Muscle layer of colon (tissue), 2 donors: ENCODE measurements around the gene LDLRAD4.
"Not testable (repeated sequence)": the region's sequence is repeated elsewhere in the genome, so short reads cannot be mapped to it uniquely, and the experiment has no call there.

ENCODE experiments used
- H3K27ac ChIP-seq: one replicate; pipeline ENCODE4 v1.7.0; 2013; ENCODE audit warnings: low read depth, mild to moderate bottlenecking, low read length, moderate library complexity
- H3K27me3 ChIP-seq, 2 donors: one replicate each; pipeline ENCODE4 v1.7.0; 2013; ENCODE audit warnings: low read length in 2 of 2, mild to moderate bottlenecking in 2 of 2; ENCODE audit not compliant: insufficient read depth in 2 of 2, control insufficient read depth in 1 of 2
- H3K36me3 ChIP-seq: one replicate; pipeline ENCODE4 v1.7.0; 2013; ENCODE audit warnings: mild to moderate bottlenecking, low read length; ENCODE audit not compliant: insufficient read depth
- H3K4me1 ChIP-seq: one replicate; pipeline ENCODE4 v1.7.0; 2013; ENCODE audit warnings: mild to moderate bottlenecking, low read length; ENCODE audit not compliant: insufficient read depth
- H3K4me3 ChIP-seq, 2 donors: one replicate each; pipeline ENCODE4 v1.7.0; 2013; ENCODE audit warnings: low read length in 2 of 2, low read depth in 1 of 2, mild to moderate bottlenecking in 1 of 2, moderate library complexity in 1 of 2
- H3K9ac ChIP-seq: one replicate; pipeline ENCODE4 v1.7.0; 2013; ENCODE audit warnings: low read length
- H3K9me3 ChIP-seq: one replicate; pipeline ENCODE4 v1.7.0; 2013; ENCODE audit warnings: mild to moderate bottlenecking, low read length
- donor health status: abdominal sarcoma.
- donor health status: Adenocarcinoma of cecum.

Gene LDLRAD4

DNA sequence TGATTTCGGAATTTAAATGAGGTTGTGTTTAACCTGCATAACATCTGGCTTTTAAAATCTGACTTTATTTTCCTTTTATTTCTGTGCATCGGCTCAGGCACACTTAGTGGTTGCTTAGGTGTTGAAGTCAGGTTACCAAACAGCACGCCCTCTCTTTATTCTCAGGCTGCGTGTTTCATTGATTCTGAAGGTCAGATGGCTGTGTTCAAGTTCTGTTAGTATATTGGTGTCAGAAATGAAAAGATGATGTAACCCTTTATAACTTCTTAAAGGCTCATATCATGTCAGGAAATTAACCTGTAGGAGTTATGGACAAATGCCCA lies 246.5 kb downstream of the LDLRAD4 start:
- H3K27ac ChIP-seq = no peak overlapping the region
- peaks cover 4% of the 10 kb centered on the region for H3K4me1 ChIP-seq
- H3K36me3 ChIP-seq = no peaks in the 10 kb centered on the region
- H3K9ac ChIP-seq = no peak overlapping the region
- H3K27me3 ChIP-seq = no peaks in the 10 kb centered on the region
- no peak overlapping the region for H3K4me3 ChIP-seq
- H3K9me3 ChIP-seq = no peaks in the 10 kb centered on the region

GRCh38 chr18:13465476-13465875 lies 246.9 kb downstream of the LDLRAD4 start:
- H3K4me1 ChIP-seq = peaks cover 4% of the 10 kb centered on the region
- H3K27ac ChIP-seq = no peak overlapping the region

GRCh38 chr18:13470516-13471197 lies 252.1 kb downstream of the LDLRAD4 start:
- H3K36me3 ChIP-seq = no peaks in the 10 kb centered on the region
- H3K27me3 ChIP-seq = no peaks in the 10 kb centered on the region
- H3K27ac ChIP-seq = no peak overlapping the region
- peaks cover 14% of the 10 kb centered on the region for H3K4me1 ChIP-seq
- no peak overlapping the region for H3K9ac ChIP-seq
- H3K4me3 ChIP-seq = no peak overlapping the region
- no peaks in the 10 kb centered on the region for H3K9me3 ChIP-seq

More at GRCh38 chr18:13465476-13465875, 246.9 kb downstream of the LDLRAD4 start:
- Histone ChIP-seq H3K4me3 (no peak overlapping the region), H3K9ac (no peak overlapping the region), H3K36me3 (no peaks in the 10 kb centered on the region), H3K9me3 (no peaks in the 10 kb centered on the region), H3K27me3 (no peaks in the 10 kb centered on the region)

- H3K4me1 ChIP-seq = peaks cover 14% of the 10 kb centered on the region
- no peak overlapping the region for H3K9ac ChIP-seq
- H3K27me3 ChIP-seq = no peaks in the 10 kb centered on the region
- H3K4me3 ChIP-seq = no peak overlapping the region
- no peaks in the 10 kb centered on the region for H3K9me3 ChIP-seq
- no peaks in the 10 kb centered on the region for H3K36me3 ChIP-seq
- H3K27ac ChIP-seq = no peak overlapping the region
These were observed 252.8 kb downstream of the LDLRAD4 start for GRCh38 chr18:13471198-13471845.

DNA sequence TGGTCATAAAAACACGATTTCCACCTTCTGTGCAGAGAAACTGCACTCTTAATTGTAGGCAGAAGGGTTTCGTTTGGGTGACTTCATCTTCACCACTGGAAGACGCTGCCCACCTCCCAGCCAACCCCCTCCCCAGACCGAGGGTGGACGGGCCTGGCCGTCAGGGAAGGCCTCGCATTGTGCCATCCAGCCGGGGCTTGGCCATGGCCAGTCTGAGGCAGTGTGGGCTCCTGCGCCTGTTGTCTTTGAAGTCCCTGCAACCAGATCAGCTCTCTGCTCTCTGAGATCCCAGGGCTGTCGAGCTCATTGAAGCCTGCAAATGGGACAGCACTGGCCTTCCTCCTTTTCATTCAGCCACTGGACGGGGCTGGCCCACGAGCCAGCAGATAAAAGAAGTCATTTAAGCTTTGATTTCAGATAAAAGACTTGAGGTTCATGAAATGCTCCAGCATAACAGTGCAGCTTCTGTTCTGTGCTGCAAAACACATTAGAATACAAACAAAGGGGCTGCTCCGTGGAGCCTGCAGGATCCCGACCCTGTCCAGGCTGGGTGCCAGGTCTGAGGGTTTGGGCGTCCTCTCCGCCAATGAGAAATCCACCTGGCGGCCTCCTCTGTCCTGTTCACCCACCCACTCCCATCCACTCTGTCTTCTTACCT lies 253.5 kb downstream of the LDLRAD4 start:
- Histone ChIP-seq H3K4me3 (no peak overlapping the region), H3K4me1 (peaks cover 14% of the 10 kb centered on the region), H3K36me3 (no peaks in the 10 kb centered on the region), H3K27me3 (no peaks in the 10 kb centered on the region), H3K9me3 (no peaks in the 10 kb centered on the region), H3K9ac (no peak overlapping the region), H3K27ac (no peak overlapping the region)

DNA sequence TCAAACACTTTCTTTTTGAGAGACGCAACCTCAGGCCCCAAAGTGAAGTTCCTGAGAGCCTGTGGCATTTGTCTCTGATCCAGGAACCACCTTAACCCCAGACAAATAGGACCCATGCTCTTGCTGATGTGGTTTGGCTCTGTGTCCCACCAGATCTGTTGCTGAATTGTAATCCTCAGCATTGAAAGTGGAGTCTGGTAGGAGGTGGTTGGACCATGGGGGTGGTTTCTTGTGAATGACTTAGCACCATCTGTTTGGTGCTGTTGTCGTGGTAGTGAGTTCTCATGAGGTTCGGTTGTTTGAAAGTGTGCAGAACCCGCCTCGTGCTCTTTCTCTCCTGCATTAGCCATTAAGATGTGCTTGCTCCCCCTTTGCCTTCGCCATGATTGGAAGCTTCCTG lies 255.2 kb downstream of the LDLRAD4 start:
- no peak overlapping the region for H3K4me3 ChIP-seq
- H3K4me1 ChIP-seq = peaks cover 14% of the 10 kb centered on the region
- H3K36me3 ChIP-seq = no peaks in the 10 kb centered on the region
- no peaks in the 10 kb centered on the region for H3K27me3 ChIP-seq
- H3K9ac ChIP-seq = no peak overlapping the region
- H3K9me3 ChIP-seq = no peaks in the 10 kb centered on the region
- no peak overlapping the region for H3K27ac ChIP-seq

GRCh38 chr18:13474336-13474735 lies 255.8 kb downstream of the LDLRAD4 start:
- Histone ChIP-seq H3K36me3 (no peaks in the 10 kb centered on the region), H3K4me1 (peaks cover 14% of the 10 kb centered on the region), H3K9me3 (no peaks in the 10 kb centered on the region), H3K9ac (no peak overlapping the region), H3K4me3 (no peak overlapping the region), H3K27me3 (no peaks in the 10 kb centered on the region), H3K27ac (no peak overlapping the region)

DNA sequence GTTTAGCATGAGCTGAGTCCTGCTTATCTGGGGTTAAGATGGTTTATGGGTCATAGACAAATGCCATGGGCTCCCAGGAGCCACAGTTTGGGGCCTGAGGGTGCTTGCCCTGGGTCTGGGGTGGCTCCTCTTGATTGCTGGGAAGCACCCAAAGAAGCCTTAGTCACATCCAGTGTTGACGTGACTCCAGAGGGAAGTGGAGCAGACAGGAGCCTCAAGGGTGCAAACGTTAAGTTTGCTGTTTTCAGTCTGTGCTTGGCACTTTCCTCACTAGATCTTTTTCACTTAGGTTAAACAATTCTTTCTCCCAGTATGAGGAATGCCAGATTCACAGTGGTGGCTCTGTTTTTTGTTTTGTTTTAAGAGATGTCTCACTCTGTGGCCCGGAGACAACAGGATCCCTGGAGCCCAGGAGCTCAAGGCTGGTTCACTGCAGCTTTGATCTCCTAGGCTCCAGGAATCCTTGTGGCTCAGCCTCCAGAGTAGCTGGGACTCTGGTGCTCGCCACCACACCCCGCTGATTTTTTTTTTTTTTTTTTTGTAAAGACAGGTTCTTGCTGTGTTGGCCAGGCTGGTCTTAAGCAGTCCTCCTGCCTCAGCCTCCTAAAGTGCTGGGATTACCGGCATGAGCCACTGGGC lies 256.5 kb downstream of the LDLRAD4 start:
- Histone ChIP-seq H3K27ac (no peak overlapping the region), H3K4me3 (no peak overlapping the region), H3K9me3 (no peaks in the 10 kb centered on the region), H3K4me1 (peaks cover 14% of the 10 kb centered on the region), H3K27me3 (no peaks in the 10 kb centered on the region), H3K36me3 (no peaks in the 10 kb centered on the region), H3K9ac (no peak overlapping the region)

- H3K4me3 ChIP-seq, H3K27ac ChIP-seq, H3K36me3 ChIP-seq, H3K9ac ChIP-seq, H3K27me3 ChIP-seq, H3K9me3 ChIP-seq: not testable (repeated sequence)
- H3K4me1 ChIP-seq = peaks cover 14% of the 10 kb centered on the region
These were observed 257.8 kb downstream of the LDLRAD4 start for GRCh38 chr18:13476312-13476711.

DNA sequence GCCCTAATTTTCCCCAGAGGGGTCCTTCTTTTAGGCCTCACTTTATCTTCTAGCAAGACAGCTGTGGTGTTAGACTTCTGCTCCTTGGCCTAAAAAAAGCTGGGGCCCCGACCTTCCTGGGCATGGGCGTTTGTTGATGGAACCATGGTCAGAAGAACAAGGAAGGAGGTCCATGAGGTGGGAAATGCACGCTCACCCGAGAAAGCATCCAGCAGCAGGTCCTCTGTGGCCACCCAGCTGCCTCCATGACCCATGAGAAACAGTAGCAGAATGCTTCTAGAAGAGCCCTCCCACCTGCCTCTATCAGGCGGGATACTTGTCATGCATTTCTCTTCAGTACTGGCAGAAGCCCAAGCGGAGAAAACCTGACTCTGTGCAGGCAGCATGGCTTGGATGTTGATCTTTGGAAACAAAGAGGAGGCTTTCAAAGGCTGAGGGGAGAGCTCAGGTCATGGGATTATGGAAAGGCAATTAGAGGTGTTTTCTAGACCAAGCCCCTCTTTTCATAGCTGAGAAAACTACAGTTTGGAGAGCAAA lies 258.7 kb downstream of the LDLRAD4 start:
- Histone ChIP-seq H3K27ac (no peak overlapping the region), H3K9ac (no peak overlapping the region), H3K9me3 (no peaks in the 10 kb centered on the region), H3K4me3 (no peak overlapping the region), H3K36me3 (no peaks in the 10 kb centered on the region), H3K4me1 (peaks cover 12% of the 10 kb centered on the region), H3K27me3 (no peaks in the 10 kb centered on the region)

DNA sequence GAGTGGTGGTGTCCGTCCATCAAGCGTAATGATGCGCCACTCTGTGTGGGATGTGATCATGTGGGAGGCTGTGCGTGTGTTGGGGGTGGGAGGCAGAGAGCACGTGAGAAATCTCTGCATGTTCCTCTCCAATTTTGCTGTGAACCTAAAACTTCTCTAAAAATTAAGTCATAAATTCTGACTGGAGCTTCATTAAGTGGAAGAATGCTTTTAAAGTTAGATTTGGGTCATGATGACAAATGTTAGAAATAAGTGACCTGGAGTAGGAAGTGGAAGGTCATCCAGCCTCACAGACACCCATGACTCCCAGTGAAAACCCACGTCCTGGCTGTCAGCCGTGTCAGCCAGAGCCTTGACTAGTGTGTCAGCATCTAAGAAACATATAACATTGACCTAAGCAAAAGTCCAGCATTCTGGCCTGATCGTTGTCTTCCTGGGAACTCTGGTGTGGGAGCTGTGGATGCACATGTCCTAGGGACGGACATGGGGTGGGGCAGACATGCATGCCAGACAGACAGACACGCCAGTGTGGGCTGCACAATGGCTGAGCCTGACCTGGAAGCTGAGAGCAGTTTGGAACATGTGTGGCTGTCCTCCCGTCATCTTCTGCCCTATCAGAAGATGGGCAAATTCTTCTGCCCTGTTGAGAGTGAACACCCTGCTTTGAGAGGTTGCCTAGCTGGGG lies 262.2 kb downstream of the LDLRAD4 start:
- H3K4me1 ChIP-seq = no peaks in the 10 kb centered on the region
- no peak overlapping the region for H3K27ac ChIP-seq
- H3K36me3 ChIP-seq = no peaks in the 10 kb centered on the region
- H3K27me3 ChIP-seq = no peaks in the 10 kb centered on the region
- H3K4me3 ChIP-seq = no peak overlapping the region
- H3K9me3 ChIP-seq = no peaks in the 10 kb centered on the region
- H3K9ac ChIP-seq = no peak overlapping the region
